ENCODE data around the gene TM4SF4.

DNA sequence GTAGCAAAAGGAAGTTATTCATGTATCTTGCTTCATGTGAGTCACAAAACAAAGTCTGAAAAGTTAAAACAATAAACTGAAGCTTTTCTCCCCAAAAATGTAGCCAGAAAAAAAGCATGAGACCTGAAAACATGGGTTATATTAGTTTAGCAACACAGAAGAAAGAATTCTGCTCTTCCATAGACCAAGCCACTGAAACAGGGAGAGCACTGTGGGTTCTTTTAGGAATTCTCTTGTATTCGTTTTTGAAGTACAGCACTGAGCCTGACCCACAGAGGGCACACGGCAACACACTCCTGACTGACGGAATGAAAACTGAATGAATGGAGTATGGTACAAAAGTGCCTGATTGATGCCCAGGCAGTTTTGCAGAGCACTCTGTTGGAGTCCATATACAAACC is 66.6 kb downstream of the TM4SF4 start:
- TF ChIP-seq, protein P1, sequence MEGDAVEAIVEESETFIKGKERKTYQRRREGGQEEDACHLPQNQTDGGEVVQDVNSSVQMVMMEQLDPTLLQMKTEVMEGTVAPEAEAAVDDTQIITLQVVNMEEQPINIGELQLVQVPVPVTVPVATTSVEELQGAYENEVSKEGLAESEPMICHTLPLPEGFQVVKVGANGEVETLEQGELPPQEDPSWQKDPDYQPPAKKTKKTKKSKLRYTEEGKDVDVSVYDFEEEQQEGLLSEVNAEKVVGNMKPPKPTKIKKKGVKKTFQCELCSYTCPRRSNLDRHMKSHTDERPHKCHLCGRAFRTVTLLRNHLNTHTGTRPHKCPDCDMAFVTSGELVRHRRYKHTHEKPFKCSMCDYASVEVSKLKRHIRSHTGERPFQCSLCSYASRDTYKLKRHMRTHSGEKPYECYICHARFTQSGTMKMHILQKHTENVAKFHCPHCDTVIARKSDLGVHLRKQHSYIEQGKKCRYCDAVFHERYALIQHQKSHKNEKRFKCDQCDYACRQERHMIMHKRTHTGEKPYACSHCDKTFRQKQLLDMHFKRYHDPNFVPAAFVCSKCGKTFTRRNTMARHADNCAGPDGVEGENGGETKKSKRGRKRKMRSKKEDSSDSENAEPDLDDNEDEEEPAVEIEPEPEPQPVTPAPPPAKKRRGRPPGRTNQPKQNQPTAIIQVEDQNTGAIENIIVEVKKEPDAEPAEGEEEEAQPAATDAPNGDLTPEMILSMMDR (IDR thresholded peaks at IDR 0.05; ENCODE audit: poor library complexity, severe bottlenecking) = no peak
- TF ChIP-seq RAD21 (conservative IDR thresholded peaks at IDR 0.05) (no peak), EP300 (conservative IDR thresholded peaks at IDR 0.05; ENCODE audit: poor library complexity, severe bottlenecking) (no peak), TAF1 (IDR thresholded peaks at IDR 0.05; ENCODE audit: low read depth) (no peak), POLR2AphosphoS5 (IDR thresholded peaks at IDR 0.05) (no peak), EZH2 (IDR thresholded peaks at IDR 0.05; ENCODE audit: borderline replicate concordance, insufficient read depth, low read length, poor library complexity, severe bottlenecking) (no peak), SMC3 (conservative IDR thresholded peaks at IDR 0.05; ENCODE audit: poor library complexity) (no peak)
- TF ChIP-seq, protein P2, sequence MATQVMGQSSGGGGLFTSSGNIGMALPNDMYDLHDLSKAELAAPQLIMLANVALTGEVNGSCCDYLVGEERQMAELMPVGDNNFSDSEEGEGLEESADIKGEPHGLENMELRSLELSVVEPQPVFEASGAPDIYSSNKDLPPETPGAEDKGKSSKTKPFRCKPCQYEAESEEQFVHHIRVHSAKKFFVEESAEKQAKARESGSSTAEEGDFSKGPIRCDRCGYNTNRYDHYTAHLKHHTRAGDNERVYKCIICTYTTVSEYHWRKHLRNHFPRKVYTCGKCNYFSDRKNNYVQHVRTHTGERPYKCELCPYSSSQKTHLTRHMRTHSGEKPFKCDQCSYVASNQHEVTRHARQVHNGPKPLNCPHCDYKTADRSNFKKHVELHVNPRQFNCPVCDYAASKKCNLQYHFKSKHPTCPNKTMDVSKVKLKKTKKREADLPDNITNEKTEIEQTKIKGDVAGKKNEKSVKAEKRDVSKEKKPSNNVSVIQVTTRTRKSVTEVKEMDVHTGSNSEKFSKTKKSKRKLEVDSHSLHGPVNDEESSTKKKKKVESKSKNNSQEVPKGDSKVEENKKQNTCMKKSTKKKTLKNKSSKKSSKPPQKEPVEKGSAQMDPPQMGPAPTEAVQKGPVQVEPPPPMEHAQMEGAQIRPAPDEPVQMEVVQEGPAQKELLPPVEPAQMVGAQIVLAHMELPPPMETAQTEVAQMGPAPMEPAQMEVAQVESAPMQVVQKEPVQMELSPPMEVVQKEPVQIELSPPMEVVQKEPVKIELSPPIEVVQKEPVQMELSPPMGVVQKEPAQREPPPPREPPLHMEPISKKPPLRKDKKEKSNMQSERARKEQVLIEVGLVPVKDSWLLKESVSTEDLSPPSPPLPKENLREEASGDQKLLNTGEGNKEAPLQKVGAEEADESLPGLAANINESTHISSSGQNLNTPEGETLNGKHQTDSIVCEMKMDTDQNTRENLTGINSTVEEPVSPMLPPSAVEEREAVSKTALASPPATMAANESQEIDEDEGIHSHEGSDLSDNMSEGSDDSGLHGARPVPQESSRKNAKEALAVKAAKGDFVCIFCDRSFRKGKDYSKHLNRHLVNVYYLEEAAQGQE (IDR thresholded peaks at IDR 0.05; ENCODE audit: borderline replicate concordance) = no peak

All from neural cell (in vitro differentiated cells).